ENCODE results near the gene WIZ. TPM values are rescaled to one million over a fixed set of nuclear protein-coding genes. Genes with fewer than 3 reads are reported as not detected.

WIZ gene
- total and polyA plus RNA-seq, 2 experiments from 2014 or later: 8.9 to 39.5 TPM

DNA sequence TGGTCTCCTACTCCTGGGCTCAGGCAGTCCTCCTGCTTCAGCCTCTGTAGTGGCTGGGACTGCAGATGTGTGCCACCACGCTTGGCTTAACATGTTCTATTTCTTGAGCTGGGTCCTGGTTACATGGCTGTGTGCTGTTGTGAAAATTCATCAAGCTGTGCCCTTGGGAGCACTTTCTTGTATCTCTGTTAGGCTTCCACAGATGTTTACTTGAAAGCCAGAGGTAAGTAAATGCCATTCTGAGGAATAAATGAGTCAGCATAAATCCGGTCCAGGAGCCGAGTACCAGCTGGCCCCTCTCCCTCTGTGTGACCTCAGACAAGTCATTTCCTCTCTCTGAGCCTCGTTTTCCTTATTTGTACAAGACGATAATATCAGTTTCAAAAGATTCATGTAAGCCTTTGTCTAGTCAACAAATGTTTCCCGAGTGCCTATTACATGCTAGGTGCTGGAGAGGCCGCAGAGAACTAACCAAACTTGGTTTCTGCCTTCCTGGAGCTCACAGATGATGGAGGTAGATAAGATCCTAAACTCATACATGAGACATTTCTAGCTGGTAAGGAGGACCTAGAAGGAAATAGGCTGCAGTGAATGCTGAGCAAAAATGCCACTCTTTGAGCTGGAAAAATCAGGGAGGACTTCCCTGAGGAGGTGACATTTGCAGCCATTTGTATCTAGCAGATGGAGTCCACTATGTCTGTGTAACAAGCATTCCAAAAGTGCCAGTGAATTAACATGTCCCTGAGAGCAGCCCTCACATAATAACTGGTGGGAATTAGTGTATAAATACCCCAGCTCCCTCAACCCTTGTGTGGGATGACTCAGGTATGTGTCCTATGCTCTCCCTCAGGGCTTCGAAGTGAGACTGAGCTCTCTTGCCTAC lies 17.3 kb upstream of the WIZ start (continued):
- TF ChIP-seq, protein P1, sequence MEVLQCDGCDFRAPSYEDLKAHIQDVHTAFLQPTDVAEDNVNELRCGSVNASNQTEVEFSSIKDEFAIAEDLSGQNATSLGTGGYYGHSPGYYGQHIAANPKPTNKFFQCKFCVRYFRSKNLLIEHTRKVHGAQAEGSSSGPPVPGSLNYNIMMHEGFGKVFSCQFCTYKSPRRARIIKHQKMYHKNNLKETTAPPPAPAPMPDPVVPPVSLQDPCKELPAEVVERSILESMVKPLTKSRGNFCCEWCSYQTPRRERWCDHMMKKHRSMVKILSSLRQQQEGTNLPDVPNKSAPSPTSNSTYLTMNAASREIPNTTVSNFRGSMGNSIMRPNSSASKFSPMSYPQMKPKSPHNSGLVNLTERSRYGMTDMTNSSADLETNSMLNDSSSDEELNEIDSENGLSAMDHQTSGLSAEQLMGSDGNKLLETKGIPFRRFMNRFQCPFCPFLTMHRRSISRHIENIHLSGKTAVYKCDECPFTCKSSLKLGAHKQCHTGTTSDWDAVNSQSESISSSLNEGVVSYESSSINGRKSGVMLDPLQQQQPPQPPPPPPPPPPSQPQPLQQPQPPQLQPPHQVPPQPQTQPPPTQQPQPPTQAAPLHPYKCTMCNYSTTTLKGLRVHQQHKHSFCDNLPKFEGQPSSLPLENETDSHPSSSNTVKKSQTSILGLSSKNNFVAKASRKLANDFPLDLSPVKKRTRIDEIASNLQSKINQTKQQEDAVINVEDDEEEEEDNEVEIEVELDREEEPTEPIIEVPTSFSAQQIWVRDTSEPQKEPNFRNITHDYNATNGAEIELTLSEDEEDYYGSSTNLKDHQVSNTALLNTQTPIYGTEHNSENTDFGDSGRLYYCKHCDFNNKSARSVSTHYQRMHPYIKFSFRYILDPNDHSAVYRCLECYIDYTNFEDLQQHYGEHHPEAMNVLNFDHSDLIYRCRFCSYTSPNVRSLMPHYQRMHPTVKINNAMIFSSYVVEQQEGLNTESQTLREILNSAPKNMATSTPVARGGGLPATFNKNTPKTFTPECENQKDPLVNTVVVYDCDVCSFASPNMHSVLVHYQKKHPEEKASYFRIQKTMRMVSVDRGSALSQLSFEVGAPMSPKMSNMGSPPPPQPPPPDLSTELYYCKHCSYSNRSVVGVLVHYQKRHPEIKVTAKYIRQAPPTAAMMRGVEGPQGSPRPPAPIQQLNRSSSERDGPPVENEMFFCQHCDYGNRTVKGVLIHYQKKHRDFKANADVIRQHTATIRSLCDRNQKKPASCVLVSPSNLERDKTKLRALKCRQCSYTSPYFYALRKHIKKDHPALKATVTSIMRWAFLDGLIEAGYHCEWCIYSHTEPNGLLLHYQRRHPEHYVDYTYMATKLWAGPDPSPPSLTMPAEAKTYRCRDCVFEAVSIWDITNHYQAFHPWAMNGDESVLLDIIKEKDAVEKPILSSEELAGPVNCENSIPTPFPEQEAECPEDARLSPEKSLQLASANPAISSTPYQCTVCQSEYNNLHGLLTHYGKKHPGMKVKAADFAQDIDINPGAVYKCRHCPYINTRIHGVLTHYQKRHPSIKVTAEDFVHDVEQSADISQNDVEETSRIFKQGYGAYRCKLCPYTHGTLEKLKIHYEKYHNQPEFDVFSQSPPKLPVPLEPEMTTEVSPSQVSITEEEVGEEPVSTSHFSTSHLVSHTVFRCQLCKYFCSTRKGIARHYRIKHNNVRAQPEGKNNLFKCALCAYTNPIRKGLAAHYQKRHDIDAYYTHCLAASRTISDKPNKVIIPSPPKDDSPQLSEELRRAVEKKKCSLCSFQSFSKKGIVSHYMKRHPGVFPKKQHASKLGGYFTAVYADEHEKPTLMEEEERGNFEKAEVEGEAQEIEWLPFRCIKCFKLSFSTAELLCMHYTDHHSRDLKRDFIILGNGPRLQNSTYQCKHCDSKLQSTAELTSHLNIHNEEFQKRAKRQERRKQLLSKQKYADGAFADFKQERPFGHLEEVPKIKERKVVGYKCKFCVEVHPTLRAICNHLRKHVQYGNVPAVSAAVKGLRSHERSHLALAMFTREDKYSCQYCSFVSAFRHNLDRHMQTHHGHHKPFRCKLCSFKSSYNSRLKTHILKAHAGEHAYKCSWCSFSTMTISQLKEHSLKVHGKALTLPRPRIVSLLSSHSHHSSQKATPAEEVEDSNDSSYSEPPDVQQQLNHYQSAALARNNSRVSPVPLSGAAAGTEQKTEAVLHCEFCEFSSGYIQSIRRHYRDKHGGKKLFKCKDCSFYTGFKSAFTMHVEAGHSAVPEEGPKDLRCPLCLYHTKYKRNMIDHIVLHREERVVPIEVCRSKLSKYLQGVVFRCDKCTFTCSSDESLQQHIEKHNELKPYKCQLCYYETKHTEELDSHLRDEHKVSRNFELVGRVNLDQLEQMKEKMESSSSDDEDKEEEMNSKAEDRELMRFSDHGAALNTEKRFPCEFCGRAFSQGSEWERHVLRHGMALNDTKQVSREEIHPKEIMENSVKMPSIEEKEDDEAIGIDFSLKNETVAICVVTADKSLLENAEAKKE (CRISPR knock-in tag; IDR thresholded peaks at IDR 0.05): no peak

GRCh38 chr19:15464394-15465385 lies 14.9 kb upstream of the WIZ start, which contains the start of gene RASAL3:
RASAL3 (minus strand) TSS chr19:15464544; CDS start chr19:15464358, 186 bp downstream.
- Histone ChIP-seq H3K79me2 (replicated peaks; ENCODE audit: insufficient read depth) (no peaks in the 10 kb centered on the region), H3K4me1 (ENCODE audit: insufficient read depth) (no peaks in the 10 kb centered on the region; the same call in 1 of the 2 replicates), H3K27me3 (ENCODE audit: insufficient read depth) (peaks cover 57% of the 10 kb centered on the region), H2AFZ (peak within 1 kb of the TSS; percentile 97), H3K4me2 (peak within 1 kb of the TSS; percentile 74), H4K20me1 (replicated peaks; ENCODE audit: insufficient read depth) (no peaks in the 10 kb centered on the region), H3K4me3 (peak within 1 kb of the TSS; percentile 50), H3K27ac (ENCODE audit: low read depth) (no peak within 1 kb of the TSS), H3K36me3 (ENCODE audit: insufficient read depth) (no peaks in the 10 kb centered on the region), H3K9me2 (ENCODE audit: insufficient read depth) (no peaks in the 10 kb centered on the region), H3F3A (replicated peaks; ENCODE audit: low read depth) (no peaks in the 10 kb centered on the region; the same call in 1 of the 2 replicates)
- DNase-seq (ENCODE audit: low spot score) (peak; percentile 49), ATAC-seq (peak; percentile 69)
- no peaks in the 10 kb centered on the region for H3K36me3 Mint-ChIP-seq (ENCODE audit: low read depth)
- peaks cover 38% of the 10 kb centered on the region for H3K27me3 Mint-ChIP-seq (ENCODE audit: insufficient read depth, low read depth, poor library complexity)
- peaks cover 6% of the 10 kb centered on the region; the same call in 1 of the 3 replicates for H3K9me3 Mint-ChIP-seq
- H3K27ac Mint-ChIP-seq: no peak within 1 kb of the TSS
- peaks cover 5% of the 10 kb centered on the region; the same call in 2 of the 3 replicates for H3K4me1 Mint-ChIP-seq
- no peak within 1 kb of the TSS for H3K4me3 Mint-ChIP-seq
- TF ChIP-seq, protein P2, sequence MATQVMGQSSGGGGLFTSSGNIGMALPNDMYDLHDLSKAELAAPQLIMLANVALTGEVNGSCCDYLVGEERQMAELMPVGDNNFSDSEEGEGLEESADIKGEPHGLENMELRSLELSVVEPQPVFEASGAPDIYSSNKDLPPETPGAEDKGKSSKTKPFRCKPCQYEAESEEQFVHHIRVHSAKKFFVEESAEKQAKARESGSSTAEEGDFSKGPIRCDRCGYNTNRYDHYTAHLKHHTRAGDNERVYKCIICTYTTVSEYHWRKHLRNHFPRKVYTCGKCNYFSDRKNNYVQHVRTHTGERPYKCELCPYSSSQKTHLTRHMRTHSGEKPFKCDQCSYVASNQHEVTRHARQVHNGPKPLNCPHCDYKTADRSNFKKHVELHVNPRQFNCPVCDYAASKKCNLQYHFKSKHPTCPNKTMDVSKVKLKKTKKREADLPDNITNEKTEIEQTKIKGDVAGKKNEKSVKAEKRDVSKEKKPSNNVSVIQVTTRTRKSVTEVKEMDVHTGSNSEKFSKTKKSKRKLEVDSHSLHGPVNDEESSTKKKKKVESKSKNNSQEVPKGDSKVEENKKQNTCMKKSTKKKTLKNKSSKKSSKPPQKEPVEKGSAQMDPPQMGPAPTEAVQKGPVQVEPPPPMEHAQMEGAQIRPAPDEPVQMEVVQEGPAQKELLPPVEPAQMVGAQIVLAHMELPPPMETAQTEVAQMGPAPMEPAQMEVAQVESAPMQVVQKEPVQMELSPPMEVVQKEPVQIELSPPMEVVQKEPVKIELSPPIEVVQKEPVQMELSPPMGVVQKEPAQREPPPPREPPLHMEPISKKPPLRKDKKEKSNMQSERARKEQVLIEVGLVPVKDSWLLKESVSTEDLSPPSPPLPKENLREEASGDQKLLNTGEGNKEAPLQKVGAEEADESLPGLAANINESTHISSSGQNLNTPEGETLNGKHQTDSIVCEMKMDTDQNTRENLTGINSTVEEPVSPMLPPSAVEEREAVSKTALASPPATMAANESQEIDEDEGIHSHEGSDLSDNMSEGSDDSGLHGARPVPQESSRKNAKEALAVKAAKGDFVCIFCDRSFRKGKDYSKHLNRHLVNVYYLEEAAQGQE (IDR thresholded peaks at IDR 0.05; ENCODE audit: unreplicated experiment): no peak
- TF ChIP-seq EZH2 (IDR thresholded peaks at IDR 0.05; ENCODE audit: low read depth, unreplicated experiment) (no peak), JUNB (IDR thresholded peaks at IDR 0.05; ENCODE audit: unreplicated experiment) (no peak), ZNF114 (CRISPR knock-in tag; IDR thresholded peaks at IDR 0.05) (no peak), ZNF331 (CRISPR knock-in tag; IDR thresholded peaks at IDR 0.05; ENCODE audit: low read depth) (no peak)
